ENCODE data around the gene LRFN5. TPM values are rescaled to one million over a fixed set of nuclear protein-coding genes. Genes with fewer than 3 reads are reported as not detected.

The LRFN5 gene
- total RNA-seq, 1 experiment from 2014 or later = 1.3 TPM

- no peak overlapping the region for H2AK5ac ChIP-seq (ENCODE audit: insufficient read length, low read length)
- TF ChIP-seq CTCF (conservative IDR thresholded peaks at IDR 0.05) = no peak
- H3K56ac ChIP-seq (ENCODE audit: insufficient read length, low read depth, low read length) = no peak overlapping the region
- H2BK12ac ChIP-seq (ENCODE audit: insufficient read length, low read depth, low read length) = no peak overlapping the region
- no peak overlapping the region for H2BK20ac ChIP-seq (ENCODE audit: low read depth, low read length, poor library complexity, severe bottlenecking)
- no peak overlapping the region for H4K5ac ChIP-seq (ENCODE audit: insufficient read length, low read depth, low read length)
- DNase-seq = no peak
- no peak overlapping the region for H2BK120ac ChIP-seq (ENCODE audit: low read depth, low read length, poor library complexity, severe bottlenecking)
- H3K4me2 ChIP-seq (ENCODE audit: insufficient read depth, insufficient read length, low read length) = no peak overlapping the region
- H2BK5ac ChIP-seq (ENCODE audit: insufficient read length, low read length) = no peak overlapping the region
- H2AFZ ChIP-seq (ENCODE audit: low read length) = no peak overlapping the region
- no peak overlapping the region for H3K14ac ChIP-seq (ENCODE audit: insufficient read depth, low read length)
- no peaks in the 10 kb centered on the region for H3K23me2 ChIP-seq (ENCODE audit: insufficient read length, low read depth, low read length, poor library complexity, severe bottlenecking)
- H3K27me3 Mint-ChIP-seq (ENCODE audit: low read depth) = no peaks in the 10 kb centered on the region
- no peak overlapping the region for H3K18ac ChIP-seq (ENCODE audit: insufficient read length, low read depth, low read length)
- H3K79me2 ChIP-seq (ENCODE audit: insufficient read depth, low read length) = no peaks in the 10 kb centered on the region
- no peaks in the 10 kb centered on the region for H3K27me3 ChIP-seq (ENCODE audit: insufficient read depth, low read length)
- H3T11ph ChIP-seq (ENCODE audit: low read length) = no peak overlapping the region
- H2BK15ac ChIP-seq (ENCODE audit: low read depth, low read length) = no peak overlapping the region
- H3K4ac ChIP-seq (ENCODE audit: low read depth, low read length) = no peak overlapping the region
- WGBS (ENCODE audit: extremely low coverage, insufficient read length, low lambda C conversion rate) = no CpG with 5 or more reads among the region's 1 CpG
- H3K27ac Mint-ChIP-seq = no peak overlapping the region
- no peak overlapping the region for H4K91ac ChIP-seq (ENCODE audit: insufficient read length, low read depth, low read length)
- no peaks in the 10 kb centered on the region for H3K79me1 ChIP-seq (ENCODE audit: insufficient read depth, low read depth, low read length, poor library complexity, severe bottlenecking)
- H3K27ac ChIP-seq (ENCODE audit: insufficient read length, low read depth, low read length) = no peak overlapping the region
- H3K4me3 Mint-ChIP-seq = no peak overlapping the region
- H3K23ac ChIP-seq (ENCODE audit: insufficient read length, low read depth, low read length) = no peak overlapping the region
- H3K9me3 Mint-ChIP-seq = no peaks in the 10 kb centered on the region
- H3K9ac ChIP-seq (ENCODE audit: extremely low read depth, insufficient read length, low read length) = no peak overlapping the region
- peaks cover 10 to 14% of the 10 kb centered on the region in 2 experiments for H3K4me1 Mint-ChIP-seq
- H3K9me3 ChIP-seq (ENCODE audit: control insufficient read depth, low read depth, low read length) = no peaks in the 10 kb centered on the region
- H3K36me3 Mint-ChIP-seq (ENCODE audit: insufficient read depth in 1 of 3, low read depth in 3 of 3) = no peaks in the 10 kb centered on the region
- H4K8ac ChIP-seq (replicated peaks; ENCODE audit: insufficient read length, low read depth, low read length) = no peak overlapping the region
- peaks cover 4% of the 10 kb centered on the region for H3K4me1 ChIP-seq (ENCODE audit: insufficient read depth, low read length)
- H4K20me1 ChIP-seq (ENCODE audit: control insufficient read depth, insufficient read depth, insufficient read length) = no peaks in the 10 kb centered on the region
These were observed 35.0 kb downstream of the LRFN5 start for GRCh38 chr14:41641690-41642089.
